T-cell (primary cell): ENCODE results near the gene NDE1. TPM values are rescaled to one million over a fixed set of nuclear protein-coding genes. Genes with fewer than 3 reads are reported as not detected.

Experiments used
- ATAC-seq, 4 experiments: fragments of 200-7000 bp in 3 of 4; fragments of 150-1000 bp in 1 of 4; cut with Tn5 transposase; replicated peaks in 1 of 4; 1 replicate in 3 of 4; 2 replicates in 1 of 4; pipeline ENCODE4 v1.10.0; 2021; ENCODE audit warnings: moderate library complexity in 3 of 4, mild to moderate bottlenecking in 2 of 4, moderate number of reproducible peaks in 1 of 4
- CTCF ChIA-PET, 2 donors: fragments of 300-600 bp; sonication (Branson Sonifier 250); formaldehyde crosslinking; loops; one replicate each; lab custom pipeline; 2022; ENCODE audit warnings: antibody characterized with exemption in 2 of 2; lab: Charles Lee
- POLR2A ChIA-PET, 2 donors: fragments of 300-600 bp; sonication (Branson Sonifier 250); formaldehyde crosslinking; loops; one replicate each; lab custom pipeline; 2022; ENCODE audit warnings: antibody characterized with exemption in 2 of 2; lab: Charles Lee
- DNase-seq, 35 experiments: peaks; one replicate each; pipeline versions ENCODE4 v3.0.0 to v3.0.0-alpha.2; 2013 to 2023
- H3K27ac ChIP-seq: one replicate; pipeline ENCODE4 v1.5.1; 2013; ENCODE audit warnings: low read length
- H3K27me3 ChIP-seq, 2 experiments: replicated peaks in 1 of 2; 1 replicate in 1 of 2; 2 replicates in 1 of 2; pipeline versions ENCODE4 v1.6.1 to v1.7.0; 2013; ENCODE audit warnings: low read length in 1 of 2, mixed read lengths in 1 of 2; ENCODE audit not compliant: control insufficient read depth in 2 of 2, insufficient read depth in 2 of 2; ENCODE audit errors: extremely low read depth in 1 of 2
- H3K36me3 ChIP-seq, 2 donors: 1 replicate in 1 of 2; 2 replicates in 1 of 2; pipeline versions ENCODE4 v1.6.1 to v1.7.0; 2013; ENCODE audit warnings: low read length in 1 of 2; ENCODE audit not compliant: control insufficient read depth in 2 of 2, insufficient read depth in 1 of 2; ENCODE audit errors: extremely low read depth in 1 of 2
- H3K4me1 ChIP-seq, 2 experiments: 1 replicate in 1 of 2; 2 replicates in 1 of 2; pipeline versions ENCODE4 v1.6.1 to v1.7.0; 2013; ENCODE audit warnings: low read length in 2 of 2, mixed read lengths in 1 of 2; ENCODE audit not compliant: insufficient read depth in 2 of 2, control insufficient read depth in 1 of 2; ENCODE audit errors: extremely low read depth in 1 of 2
- H3K4me3 ChIP-seq, 2 donors: 1 replicate in 1 of 2; 2 replicates in 1 of 2; pipeline versions ENCODE4 v1.5.1 to v1.7.0; 2013; ENCODE audit warnings: mild to moderate bottlenecking in 2 of 2, low read length in 1 of 2, moderate library complexity in 1 of 2; ENCODE audit not compliant: control insufficient read depth in 1 of 2; ENCODE audit errors: extremely low read depth in 1 of 2
- H3K9me3 ChIP-seq: 2 replicates; pipeline ENCODE4 v1.7.0; 2013
- H3K27ac Mint-ChIP-seq, 2 donors: one replicate each; pipeline ENCODE4 v1.8.0; 2020 to 2021; ENCODE audit warnings: mild to moderate bottlenecking in 2 of 2, mixed read lengths in 2 of 2
- H3K27me3 Mint-ChIP-seq, 2 donors: one replicate each; pipeline ENCODE4 v1.8.0; 2021 to 2022; ENCODE audit warnings: mixed read lengths in 2 of 2
- H3K36me3 Mint-ChIP-seq: one replicate; pipeline ENCODE4 v1.8.0; 2021; ENCODE audit warnings: mixed read lengths
- H3K4me1 Mint-ChIP-seq, 3 donors: one replicate each; pipeline ENCODE4 v1.8.0; 2020 to 2022; ENCODE audit warnings: mixed read lengths in 3 of 3, mild to moderate bottlenecking in 1 of 3
- H3K4me3 Mint-ChIP-seq, 3 donors: one replicate each; pipeline ENCODE4 v1.8.0; 2020 to 2022; ENCODE audit warnings: mild to moderate bottlenecking in 3 of 3, mixed read lengths in 3 of 3, moderate library complexity in 3 of 3
- H3K9me3 Mint-ChIP-seq, 3 donors: one replicate each; pipeline ENCODE4 v1.8.0; 2020 to 2022; ENCODE audit warnings: mixed read lengths in 3 of 3
- WGBS: methylation state at CpG from one replicate; pipeline ENCODE4 v1.1.5; 2013; ENCODE audit warnings: missing lambda C conversion rate; ENCODE audit not compliant: insufficient coverage; 5-methylcytosine and 5-hydroxymethylcytosine counted together
- total RNA-seq, 35 experiments: library from RNA in 6 of 35; stranded (reverse) in 6 of 35; fragments of 120-200 nt in 1 of 35; gene quantifications; one replicate each; pipeline versions ENCODE4 v1.2.1 to v1.2.4 and lab custom pipeline; 2013 to 2026

Gene NDE1
- total RNA-seq, 5 donors from 2014 or later (not counting 1 experiment from before 2014, with no cell fraction given), result 90.8 to 110 (median 103) TPM

DNA sequence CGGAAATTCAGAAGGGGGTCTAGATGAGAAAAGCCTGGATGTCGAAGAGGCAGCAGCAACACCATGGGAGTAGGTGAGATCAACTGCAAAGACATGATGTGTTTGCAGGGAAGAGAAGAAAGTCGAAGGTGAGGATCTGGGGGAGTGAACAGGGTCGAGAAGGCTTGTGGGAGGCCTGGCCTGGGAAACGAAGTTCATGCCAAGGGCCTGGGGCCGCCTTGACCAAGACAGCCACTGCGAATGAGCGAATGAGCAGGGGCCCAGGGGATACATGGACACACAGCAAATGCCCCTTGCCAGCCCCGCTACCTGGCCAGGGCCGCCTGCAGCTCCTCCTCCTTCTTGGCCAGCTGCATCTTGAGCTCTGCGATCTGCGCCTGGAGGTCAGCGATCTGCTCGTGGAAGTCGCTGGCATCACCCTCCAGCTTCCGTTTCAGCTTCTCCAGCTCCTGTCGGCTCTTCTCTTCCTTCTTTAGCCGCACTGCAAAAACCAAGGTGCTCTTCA, 87.1 kb downstream of the NDE1 start:
- ATAC-seq (no peak), DNase-seq (no peak)
- no peaks in the 10 kb centered on the region for H3K4me1 Mint-ChIP-seq
- peaks cover 53% of the 10 kb centered on the region for H3K36me3 Mint-ChIP-seq
- H3K9me3 Mint-ChIP-seq, result peaks cover 0 to 6% (median 3%) of the 10 kb centered on the region in 3 donors
- Histone ChIP-seq H3K4me3 (no peak overlapping the region), H3K27me3 (no peaks in the 10 kb centered on the region), H3K4me1 (no peaks in the 10 kb centered on the region), H3K27ac (no peak overlapping the region), H3K36me3 (peaks cover 2 to 34% of the 10 kb centered on the region in 2 donors), H3K9me3 (no peaks in the 10 kb centered on the region)
- no peaks in the 10 kb centered on the region for H3K27me3 Mint-ChIP-seq
- H3K4me3 Mint-ChIP-seq, result no peak overlapping the region
- no peak overlapping the region for H3K27ac Mint-ChIP-seq
- ChIA-PET POLR2A (no interaction called here), CTCF (no interaction called here)
- WGBS, result 93% methylated on average over 18 of the region's 18 CpGs

GRCh38 chr16:15739464-15739863, 89.4 kb downstream of the NDE1 start:
- Histone ChIP-seq H3K36me3 (peaks cover 2 to 35% of the 10 kb centered on the region in 2 donors), H3K4me3 (no peak overlapping the region), H3K9me3 (no peaks in the 10 kb centered on the region), H3K27me3 (no peaks in the 10 kb centered on the region), H3K27ac (no peak overlapping the region), H3K4me1 (no peaks in the 10 kb centered on the region)
- ChIA-PET POLR2A (no interaction called here), CTCF (no interaction called here)
- no peaks in the 10 kb centered on the region for H3K4me1 Mint-ChIP-seq
- H3K4me3 Mint-ChIP-seq, result no peak overlapping the region
- ATAC-seq, result no peak
- peaks cover 42% of the 10 kb centered on the region for H3K36me3 Mint-ChIP-seq
- no peak for DNase-seq
- no peaks in the 10 kb centered on the region for H3K27me3 Mint-ChIP-seq
- H3K9me3 Mint-ChIP-seq, result peaks cover 0 to 6% (median 3%) of the 10 kb centered on the region in 3 donors
- WGBS, result 100% methylated on average over 1 of the region's 2 CpGs
- no peak overlapping the region for H3K27ac Mint-ChIP-seq

- H3K9me3 Mint-ChIP-seq, result peaks cover 0 to 6% (median 3%) of the 10 kb centered on the region in 3 donors
- 96% methylated on average over 4 of the region's 6 CpGs for WGBS
- H3K36me3 Mint-ChIP-seq, result peaks cover 39% of the 10 kb centered on the region
- DNase-seq, result no peak
- H3K27ac Mint-ChIP-seq, result no peak overlapping the region
- ChIA-PET POLR2A (no interaction called here), CTCF (no interaction called here)
- Histone ChIP-seq H3K9me3 (no peaks in the 10 kb centered on the region), H3K27ac (no peak overlapping the region), H3K4me3 (no peak overlapping the region), H3K36me3 (peaks cover 2 to 35% of the 10 kb centered on the region in 2 donors), H3K4me1 (no peaks in the 10 kb centered on the region), H3K27me3 (no peaks in the 10 kb centered on the region)
- ATAC-seq, result no peak
- no peaks in the 10 kb centered on the region for H3K4me1 Mint-ChIP-seq
- no peak overlapping the region for H3K4me3 Mint-ChIP-seq
- no peaks in the 10 kb centered on the region for H3K27me3 Mint-ChIP-seq
Observed at GRCh38 chr16:15739950-15740349, 89.9 kb downstream of the NDE1 start.

GRCh38 chr16:15741207-15741871, 91.3 kb downstream of the NDE1 start:
- H3K27me3 ChIP-seq, result no peaks in the 10 kb centered on the region
- Mint-ChIP-seq H3K4me3 (no peak overlapping the region), H3K36me3 (peaks cover 32% of the 10 kb centered on the region), H3K4me1 (no peaks in the 10 kb centered on the region), H3K27me3 (no peaks in the 10 kb centered on the region), H3K9me3 (peaks cover 0 to 6% (median 3%) of the 10 kb centered on the region in 3 donors), H3K27ac (no peak overlapping the region)
- H3K4me1 ChIP-seq, result no peaks in the 10 kb centered on the region
- ChIA-PET CTCF (no interaction called here), POLR2A (no interaction called here)
- H3K4me3 ChIP-seq, result no peak overlapping the region
- DNase-seq, result no peak
- no peaks in the 10 kb centered on the region for H3K9me3 ChIP-seq
- WGBS, result 94% methylated on average over 3 of the region's 13 CpGs
- no peak for ATAC-seq
- H3K27ac ChIP-seq, result no peak overlapping the region
- peaks cover 2 to 24% of the 10 kb centered on the region in 2 donors for H3K36me3 ChIP-seq

GRCh38 chr16:15742716-15743115, 92.7 kb downstream of the NDE1 start:
- DNase-seq, result no peak
- POLR2A ChIA-PET, result no interaction called here
- CTCF ChIA-PET, result interaction anchor here in 1 of 2 donors (0.6 kb wide), 1 partner anchor 47 kb away, joined by 3 read pairs; no protein-coding TSS in a partner anchor
- Histone ChIP-seq H3K27ac (no peak overlapping the region), H3K4me3 (no peak overlapping the region), H3K36me3 (peaks cover 2 to 15% of the 10 kb centered on the region in 2 donors), H3K27me3 (no peaks in the 10 kb centered on the region), H3K4me1 (no peaks in the 10 kb centered on the region), H3K9me3 (no peaks in the 10 kb centered on the region)
- H3K27me3 Mint-ChIP-seq, result no peaks in the 10 kb centered on the region
- peaks cover 0 to 6% (median 3%) of the 10 kb centered on the region in 3 donors for H3K9me3 Mint-ChIP-seq
- no CpG with 5 or more reads among the region's 2 CpGs for whole genome bisulfite sequencing
- H3K4me1 Mint-ChIP-seq, result no peaks in the 10 kb centered on the region
- peaks cover 30% of the 10 kb centered on the region for H3K36me3 Mint-ChIP-seq
- H3K4me3 Mint-ChIP-seq, result no peak overlapping the region
- no peak overlapping the region for H3K27ac Mint-ChIP-seq
- ATAC-seq, result no peak

- H3K36me3 Mint-ChIP-seq, result peaks cover 35% of the 10 kb centered on the region
- DNase-seq (no peak), ATAC-seq (no peak)
- no peak overlapping the region for H3K4me3 Mint-ChIP-seq
- Histone ChIP-seq H3K4me3 (no peak overlapping the region), H3K36me3 (peaks cover 2 to 19% of the 10 kb centered on the region in 2 donors), H3K27me3 (no peaks in the 10 kb centered on the region), H3K4me1 (no peaks in the 10 kb centered on the region), H3K27ac (no peak overlapping the region), H3K9me3 (no peaks in the 10 kb centered on the region)
- WGBS, result no CpG with 5 or more reads among the region's 1 CpG
- POLR2A ChIA-PET, result no interaction called here
- H3K27me3 Mint-ChIP-seq, result no peaks in the 10 kb centered on the region
- no peak overlapping the region for H3K27ac Mint-ChIP-seq
- CTCF ChIA-PET, result no interaction called here
- H3K4me1 Mint-ChIP-seq, result no peaks in the 10 kb centered on the region
- peaks cover 0 to 6% (median 3%) of the 10 kb centered on the region in 3 donors for H3K9me3 Mint-ChIP-seq
Observed at GRCh38 chr16:15743657-15744056, 93.6 kb downstream of the NDE1 start.
